Type B pancreatic cell (in vitro differentiated cells): ENCODE data around the gene PERP. TPM values are rescaled to one million over a fixed set of nuclear protein-coding genes. Genes with fewer than 3 reads are reported as not detected.

Experiments
- DNase-seq: peaks from one replicate; pipeline ENCODE4 v3.0.0; 2021; ENCODE audit warnings: mixed read lengths; ENCODE audit not compliant: unreplicated experiment; ENCODE audit errors: extremely low spot score
- H3K27ac Mint-ChIP-seq: 2 replicates; pipeline ENCODE4 v1.8.0; 2021; ENCODE audit warnings: mild to moderate bottlenecking, mixed read lengths
- H3K27me3 Mint-ChIP-seq: 2 replicates; pipeline ENCODE4 v1.8.0; 2021; ENCODE audit warnings: mixed read lengths
- H3K36me3 Mint-ChIP-seq: 2 replicates; pipeline ENCODE4 v1.8.0; 2021; ENCODE audit warnings: mixed read lengths
- H3K4me1 Mint-ChIP-seq: one replicate; pipeline ENCODE4 v1.8.0; 2021; ENCODE audit warnings: mixed read lengths; ENCODE audit not compliant: unreplicated experiment
- H3K4me3 Mint-ChIP-seq: 2 replicates; pipeline ENCODE4 v1.8.0; 2021; ENCODE audit warnings: mild to moderate bottlenecking, mixed read lengths
- H3K9me3 Mint-ChIP-seq: 2 replicates; pipeline ENCODE4 v1.8.0; 2021; ENCODE audit warnings: mixed read lengths
- CTCF ChIP-seq: fragments of 200-600 bp; sonication (generic); conservative IDR thresholded peaks from 2 replicates; pipeline ENCODE4 v1.5.0; 2021; ENCODE audit warnings: antibody characterized with exemption, mild to moderate bottlenecking
- long read RNA-seq: library from polyadenylated mRNA; unstranded; transcript quantifications from one replicate; pipeline ENCODE4 v2.0.0, GENCODE V29; 2020
- total RNA-seq: library from RNA; stranded (reverse); gene quantifications from 2 replicates; pipeline ENCODE4 v1.2.1, GENCODE V29; 2021; ENCODE audit warnings: low replicate concordance

Gene PERP
- 86.8 and 293 TPM in 2 replicates for total RNA-seq
- long read RNA-seq, full-length matches to known transcripts = 2,139 of 2,245 reads
- long read RNA-seq, partial matches to known transcripts = 85 of 2,245 reads
- long read RNA-seq, other reads (novel, unspliced or antisense) = 21 of 2,245 reads

- Mint-ChIP-seq H3K9me3 (no peaks in the 10 kb centered on the region), H3K27me3 (peaks cover 32% of the 10 kb centered on the region), H3K27ac (peak within 1 kb of the TSS; percentile 99), H3K4me1 (peaks cover 18% of the 10 kb centered on the region), H3K36me3 (peaks cover 6% of the 10 kb centered on the region), H3K4me3 (peak within 1 kb of the TSS; percentile 93)
- peak; percentile 22 for TF ChIP-seq CTCF
- peak; percentile 75 for DNase-seq
Observed at GRCh38 chr6:138107078-138107751, at the start of gene PERP. Gene PERP, minus strand, starts transcription at chr6:138107419. Its CDS starts 79 bp downstream, at chr6:138107340.

DNA sequence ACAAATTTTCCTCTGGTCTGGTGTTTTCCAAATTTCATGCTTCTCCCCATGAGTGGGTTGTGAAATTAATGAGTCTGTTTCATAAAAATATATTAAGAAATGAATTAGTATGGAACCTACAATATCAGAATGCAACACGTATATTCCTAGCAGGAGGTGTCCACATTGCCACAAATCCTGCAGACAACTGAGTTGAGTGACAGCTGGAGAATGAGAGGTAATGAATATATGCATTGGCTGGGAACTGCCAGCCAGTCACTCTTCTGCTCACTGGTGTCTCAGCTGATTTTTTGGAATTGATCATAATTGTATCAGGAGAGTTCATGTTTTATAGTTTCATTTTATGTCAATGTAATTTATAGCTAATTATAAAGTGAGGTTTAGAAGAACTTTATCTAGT lies 48.2 kb upstream of the PERP start:
- H3K9me3 Mint-ChIP-seq = no peaks in the 10 kb centered on the region
- peaks cover 28% of the 10 kb centered on the region for H3K27me3 Mint-ChIP-seq
- H3K36me3 Mint-ChIP-seq = no peaks in the 10 kb centered on the region
- no peak overlapping the region for H3K27ac Mint-ChIP-seq
- H3K4me3 Mint-ChIP-seq = no peak overlapping the region
- no peak for DNase-seq
- H3K4me1 Mint-ChIP-seq = no peaks in the 10 kb centered on the region
- no peak for TF ChIP-seq CTCF

DNA sequence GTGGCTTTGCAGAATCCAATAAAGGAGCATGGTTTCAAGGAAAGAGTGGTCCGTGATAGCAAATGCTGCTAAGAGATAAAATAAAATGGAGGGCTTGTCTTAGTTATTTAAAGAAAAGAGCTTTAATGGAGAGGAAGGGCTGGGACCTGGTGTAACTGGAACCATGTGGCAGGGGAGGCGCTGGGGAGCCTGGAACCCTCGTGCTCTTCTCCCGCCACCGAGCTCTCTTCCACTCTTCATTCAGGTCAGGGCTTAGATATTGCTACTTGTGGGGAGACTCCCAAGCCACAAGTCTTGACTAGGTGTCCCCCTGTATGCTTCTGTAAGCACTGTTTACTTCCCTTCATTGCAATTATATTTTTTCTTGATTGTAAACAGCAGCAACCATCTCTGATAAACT lies 39.3 kb upstream of the PERP start:
- H3K9me3 Mint-ChIP-seq = no peaks in the 10 kb centered on the region
- H3K4me3 Mint-ChIP-seq = no peak overlapping the region
- H3K27me3 Mint-ChIP-seq = peaks cover 6% of the 10 kb centered on the region
- TF ChIP-seq CTCF = no peak
- H3K4me1 Mint-ChIP-seq = no peaks in the 10 kb centered on the region
- no peak overlapping the region for H3K27ac Mint-ChIP-seq
- no peaks in the 10 kb centered on the region for H3K36me3 Mint-ChIP-seq
- DNase-seq = no peak

GRCh38 chr6:138145402-138145801 lies 38.2 kb upstream of the PERP start:
- Mint-ChIP-seq H3K9me3 (no peaks in the 10 kb centered on the region), H3K27me3 (peaks cover 6% of the 10 kb centered on the region), H3K27ac (no peak overlapping the region), H3K36me3 (no peaks in the 10 kb centered on the region), H3K4me3 (no peak overlapping the region), H3K4me1 (no peaks in the 10 kb centered on the region)
- DNase-seq = no peak
- TF ChIP-seq CTCF = no peak

DNA sequence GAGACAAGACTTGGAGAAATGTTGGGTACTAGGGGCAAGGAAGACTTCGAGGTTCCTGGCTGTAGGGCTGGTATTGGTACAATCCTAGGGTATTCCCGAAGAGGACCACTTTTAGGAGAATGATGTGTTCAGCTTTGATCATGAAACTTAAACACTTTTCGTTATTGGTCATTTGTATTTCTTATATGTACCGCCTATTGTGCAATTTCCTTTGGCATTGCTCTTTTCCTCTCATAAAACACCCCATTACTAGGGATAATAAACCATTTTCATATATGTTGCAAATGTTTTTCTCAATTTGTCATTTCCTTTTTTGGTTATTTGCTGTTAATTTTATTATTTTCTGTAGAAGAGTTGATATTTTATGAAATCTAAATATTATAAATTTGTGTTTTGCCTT lies 35.6 kb upstream of the PERP start:
- no peak for DNase-seq
- Mint-ChIP-seq H3K4me1 (no peaks in the 10 kb centered on the region), H3K36me3 (no peaks in the 10 kb centered on the region), H3K27ac (no peak overlapping the region), H3K27me3 (peaks cover 4% of the 10 kb centered on the region), H3K9me3 (no peaks in the 10 kb centered on the region), H3K4me3 (no peak overlapping the region)
- TF ChIP-seq CTCF = no peak
